Erythroblast (primary cell): Measurements from ENCODE around the gene XYLT2.

Experiments
- GATA1 ChIP-seq: IDR thresholded peaks from 2 replicates; pipeline ENCODE4 v1.6.1; 2011; ENCODE audit warnings: low read depth, mild to moderate bottlenecking, control low read depth, low read length, moderate library complexity
- POLR2A ChIP-seq: IDR thresholded peaks from 2 replicates; pipeline ENCODE4 v1.6.1; 2011; ENCODE audit warnings: mild to moderate bottlenecking, low read length

DNA sequence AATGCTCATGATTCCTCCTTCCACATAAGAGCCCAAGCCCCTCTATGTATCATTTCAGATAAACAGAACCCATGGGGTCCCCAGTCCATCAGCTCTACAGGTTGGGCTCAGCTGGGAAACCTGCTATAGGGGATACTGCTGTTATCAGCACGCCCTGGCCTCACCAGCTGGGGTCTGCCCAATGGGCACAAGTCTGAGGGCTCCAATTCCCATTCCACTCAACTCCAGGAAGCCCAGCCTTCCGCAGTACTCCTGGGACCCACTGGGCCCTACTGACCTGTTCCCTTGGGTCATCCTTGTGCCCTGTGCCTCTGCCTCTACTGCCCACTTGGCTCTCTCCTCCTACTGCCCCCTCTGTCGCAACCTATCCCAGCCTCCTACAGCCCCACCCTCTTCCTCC, 16.2 kb upstream of the XYLT2 start:
- TF ChIP-seq POLR2A (no peak), GATA1 (no peak)
